NCI-H82 (cell line): ENCODE measurements around the gene FSIP1.

Experiments used
- DNase-seq: peaks from one replicate; lab custom pipeline; 2025; lab: John Stamatoyannopoulos, UW

FSIP1 gene

DNA sequence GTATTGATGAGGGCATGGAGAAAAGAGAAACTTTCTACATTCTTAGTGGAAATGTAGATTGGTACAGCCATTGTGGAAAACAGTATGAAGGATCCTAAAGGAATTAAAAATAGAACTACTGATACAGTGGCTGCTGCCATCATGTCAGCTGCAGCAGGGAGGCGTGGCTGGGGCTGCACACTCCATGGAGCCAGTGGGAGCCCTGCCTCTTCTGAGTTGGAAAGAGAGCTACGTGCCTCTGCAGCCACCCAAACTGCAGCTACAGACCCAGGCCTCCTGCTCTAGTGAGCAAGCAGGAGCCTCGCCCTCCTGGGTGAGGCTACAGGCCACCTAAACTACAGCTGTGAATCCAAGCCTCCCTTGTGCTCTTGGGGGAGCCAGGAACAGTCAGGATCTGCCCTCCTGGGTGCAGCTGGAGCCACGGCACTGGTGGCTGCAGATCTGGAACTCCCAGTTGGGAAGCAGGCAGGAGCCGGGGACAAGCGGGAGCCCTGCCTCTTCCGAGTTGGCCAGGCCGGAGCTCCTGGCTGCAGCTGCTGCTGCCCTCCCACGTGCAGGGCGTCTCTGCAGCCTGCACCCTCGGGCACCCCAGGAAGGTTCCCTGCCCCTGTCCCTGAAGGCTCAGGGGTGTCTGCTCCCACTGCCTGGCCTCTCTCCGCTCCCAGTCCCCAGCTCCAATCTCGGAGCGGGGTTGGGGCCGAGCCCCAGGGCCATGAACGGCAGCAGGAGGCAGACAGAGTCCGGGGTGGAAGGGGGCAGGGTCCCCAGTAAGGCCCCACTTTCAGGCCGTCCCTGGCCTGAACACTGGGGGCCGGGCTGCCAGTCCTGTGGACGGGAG is 137.3 kb downstream of the FSIP1 start:
- no peak for DNase-seq

DNA sequence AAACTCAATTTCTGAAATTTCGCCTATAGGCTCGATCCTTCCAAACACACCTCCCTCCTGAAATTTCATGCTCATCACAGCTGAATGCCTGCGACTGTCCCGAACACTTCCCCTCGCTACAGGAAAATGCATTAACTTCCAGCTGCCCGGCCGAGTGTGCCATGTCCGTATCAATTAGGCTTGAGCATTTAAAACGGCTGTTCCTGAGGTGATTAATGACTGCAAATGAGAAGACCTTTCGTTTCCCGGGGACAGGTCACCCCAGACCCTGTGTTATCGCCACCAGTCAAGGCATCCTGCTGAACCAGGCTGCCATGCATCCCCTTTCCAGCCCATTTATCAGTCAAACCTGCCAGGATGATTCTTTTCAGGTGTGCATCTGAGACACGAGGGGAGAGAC is 138.5 kb downstream of the FSIP1 start:
- no peak for DNase-seq

DNA sequence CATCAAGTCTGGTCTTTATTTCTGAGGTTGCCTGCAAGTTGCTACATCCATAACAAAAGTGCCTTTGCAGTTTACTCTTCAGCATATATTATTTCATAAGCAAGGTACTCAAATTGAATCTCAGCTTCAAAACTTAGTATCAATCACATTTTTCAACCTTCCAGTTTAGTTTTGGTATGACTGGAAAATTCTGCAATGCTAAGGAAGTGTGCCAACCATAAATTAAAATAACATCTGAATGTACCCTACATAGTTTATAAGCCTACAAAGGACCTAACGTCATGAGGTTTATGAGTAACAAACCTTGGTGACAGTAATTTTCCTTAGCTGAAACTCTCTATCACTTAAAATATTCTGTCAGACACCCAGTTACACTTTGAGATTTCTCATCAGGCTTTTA is 138.9 kb downstream of the FSIP1 start:
- DNase-seq, result no peak

DNA sequence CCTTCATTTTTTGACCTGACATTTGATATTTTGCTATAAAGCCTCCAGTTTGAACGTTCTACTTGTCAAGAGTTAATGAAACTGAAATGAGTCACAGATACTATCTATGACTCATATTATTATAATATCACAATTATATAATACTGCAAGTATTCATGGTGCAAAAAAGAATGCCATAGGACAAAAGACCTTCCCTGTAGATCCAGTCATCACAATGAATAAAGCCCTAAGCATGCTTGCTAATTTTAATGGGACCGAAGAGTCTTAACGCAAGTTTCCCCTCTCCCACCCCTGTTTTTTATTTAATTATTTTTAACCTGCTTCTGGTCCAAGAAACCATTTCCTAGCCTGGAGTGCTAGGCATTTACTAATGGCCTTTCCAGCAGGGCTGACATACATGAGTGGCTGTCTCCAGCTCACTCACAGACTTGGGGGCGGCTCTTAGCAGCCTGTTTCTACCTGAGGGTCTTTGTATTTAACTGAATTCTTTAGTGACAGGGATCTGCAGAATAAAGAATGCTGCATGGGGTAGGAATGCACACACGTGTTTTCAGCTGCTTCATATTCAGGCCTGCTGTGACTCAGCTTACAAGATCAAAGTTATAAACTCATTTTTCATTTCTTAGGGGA is 140.5 kb downstream of the FSIP1 start:
- no peak for DNase-seq

DNA sequence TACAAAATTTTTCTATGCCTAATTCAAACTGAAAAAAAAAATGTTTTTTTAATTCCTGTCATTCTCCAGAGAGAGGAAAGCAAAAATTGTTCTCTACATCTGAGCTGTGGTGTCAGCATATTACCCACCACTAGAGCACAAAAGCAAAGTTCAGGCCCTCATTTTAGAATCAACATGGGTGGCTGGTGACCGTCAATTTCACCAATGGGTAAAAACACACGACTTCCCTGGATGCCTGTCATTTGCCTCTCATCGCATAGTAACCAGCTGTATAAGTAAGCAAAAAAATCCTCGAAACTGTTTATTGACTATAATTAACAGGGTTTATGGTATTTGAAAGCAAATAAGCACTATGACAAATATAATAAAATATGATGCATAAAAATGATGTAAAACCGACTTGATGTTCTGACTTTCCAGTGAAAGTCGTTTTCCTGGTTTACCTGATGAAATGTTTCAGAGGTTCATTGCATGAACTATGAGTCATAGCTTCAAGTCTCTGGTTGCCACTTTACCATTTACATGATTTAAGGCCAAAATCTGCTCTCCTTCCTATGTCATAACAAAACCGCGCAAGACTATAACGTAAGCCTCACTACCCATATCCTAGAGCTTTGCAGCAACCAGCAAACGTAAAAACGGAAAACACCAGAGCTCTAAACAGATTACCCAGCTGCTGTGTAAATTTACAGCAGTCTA is 141.3 kb downstream of the FSIP1 start:
- DNase-seq, result no peak

DNA sequence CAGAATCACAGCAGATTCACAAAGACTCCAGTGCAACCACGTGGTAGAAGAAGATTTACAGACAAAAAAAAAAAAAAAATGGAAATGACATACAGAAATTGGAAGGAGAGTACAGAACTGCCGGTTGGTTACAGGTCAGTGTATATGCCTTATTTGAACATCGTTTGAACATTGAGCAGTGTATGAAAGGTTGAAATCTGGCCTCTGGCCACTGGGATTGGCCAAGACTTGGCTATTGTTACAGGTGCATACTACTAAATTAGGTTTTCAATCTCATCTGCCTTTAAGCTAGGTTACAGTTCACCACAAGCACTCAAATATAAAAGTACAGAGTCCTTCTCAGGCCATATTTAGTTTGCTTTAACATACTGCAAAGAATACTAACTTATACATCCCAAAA is 142.0 kb downstream of the FSIP1 start:
- no peak for DNase-seq

DNA sequence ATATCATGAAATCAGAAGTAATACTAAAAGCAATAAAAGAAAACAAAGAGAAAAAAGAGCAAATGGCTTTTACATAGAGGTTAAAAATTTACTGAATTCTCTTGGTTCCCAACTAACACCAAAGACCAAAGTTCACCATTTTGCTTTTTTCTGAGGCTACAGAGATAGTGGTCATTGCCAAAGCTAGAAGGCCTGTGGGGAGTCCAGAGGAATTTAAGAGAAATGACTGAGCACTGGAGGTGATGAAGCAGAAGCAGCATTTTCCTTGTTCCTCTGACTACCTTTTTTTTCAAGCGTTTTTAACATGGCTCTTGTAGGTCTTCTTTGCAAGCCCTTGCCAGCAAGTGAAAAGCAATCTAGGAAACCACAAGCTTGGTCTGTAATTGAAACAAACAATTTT is 143.6 kb downstream of the FSIP1 start:
- no peak for DNase-seq

DNA sequence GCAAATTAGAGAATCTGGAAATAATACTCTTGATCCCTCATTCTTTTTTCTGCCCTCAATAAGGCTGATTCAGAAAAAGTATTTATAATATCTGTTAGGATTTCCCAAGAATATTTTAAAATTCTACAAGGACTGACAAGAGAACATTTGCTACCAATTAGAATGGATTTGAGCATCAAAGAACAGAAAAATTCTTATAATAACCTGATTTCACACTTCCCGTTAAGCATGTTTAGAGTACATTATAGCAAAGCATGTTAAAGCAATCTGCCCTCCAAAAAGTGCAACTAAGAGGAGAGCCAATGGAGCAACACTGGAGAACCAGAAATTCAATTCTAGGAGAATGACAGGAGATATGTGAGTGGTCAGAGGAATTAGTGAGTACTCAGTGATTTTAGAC is 144.6 kb downstream of the FSIP1 start:
- no peak for DNase-seq

DNA sequence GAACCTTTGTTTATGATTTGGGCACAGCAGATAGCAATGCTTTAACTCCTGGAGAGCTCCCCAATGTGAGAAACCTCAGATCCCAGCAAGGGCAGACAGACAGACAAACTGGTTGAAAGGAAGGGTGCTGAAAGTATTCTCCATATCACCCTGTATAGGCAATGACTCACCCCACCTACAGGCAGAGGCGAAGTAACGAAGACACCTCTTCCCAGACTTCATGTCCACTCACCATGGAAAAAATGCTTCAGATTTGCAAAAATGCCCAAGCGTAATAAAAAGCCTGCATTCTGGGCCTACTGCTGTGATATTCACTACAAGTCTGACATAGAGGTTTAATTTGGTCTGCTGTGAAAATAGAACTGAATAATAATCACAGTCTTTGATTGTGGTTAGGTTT is 151.3 kb downstream of the FSIP1 start:
- no peak for DNase-seq

DNA sequence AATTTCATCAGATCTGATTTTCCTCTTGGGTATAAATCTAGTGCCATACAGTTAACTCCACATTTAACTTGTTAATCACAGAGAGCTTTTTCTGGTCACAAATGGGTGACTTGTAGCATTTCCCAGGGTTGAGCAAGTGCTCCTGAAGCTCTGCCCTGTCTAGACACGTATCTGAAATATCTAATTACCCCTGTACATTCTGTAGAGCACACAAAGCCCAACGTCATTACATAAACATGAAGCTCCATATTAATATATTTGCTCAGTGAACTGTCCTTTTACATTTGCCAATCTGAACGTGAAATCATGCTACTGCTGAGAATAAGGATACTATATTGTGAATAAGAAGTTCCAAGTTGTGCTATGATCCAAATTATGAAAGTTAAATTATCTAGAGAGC is 152.7 kb downstream of the FSIP1 start:
- DNase-seq, result no peak

DNA sequence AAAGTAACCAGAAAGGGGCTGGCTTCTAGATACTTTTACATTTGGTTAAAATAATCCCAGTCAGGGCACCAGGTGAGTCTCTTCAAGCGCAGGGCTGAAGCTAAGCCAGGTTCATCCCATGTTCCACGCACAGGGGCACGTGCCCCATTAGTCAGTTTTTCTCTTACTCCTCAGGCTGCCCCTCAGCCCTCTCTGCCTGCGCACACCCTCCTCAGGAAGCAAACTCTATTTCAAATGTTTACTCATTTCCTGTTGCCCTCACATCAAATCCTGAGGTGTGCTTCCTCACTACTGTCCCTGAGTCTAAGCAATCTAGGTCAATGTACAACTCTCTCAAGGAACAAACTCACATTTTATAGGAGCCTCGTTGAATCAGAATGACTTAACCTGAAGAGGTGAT is 153.3 kb downstream of the FSIP1 start:
- no peak for DNase-seq

DNA sequence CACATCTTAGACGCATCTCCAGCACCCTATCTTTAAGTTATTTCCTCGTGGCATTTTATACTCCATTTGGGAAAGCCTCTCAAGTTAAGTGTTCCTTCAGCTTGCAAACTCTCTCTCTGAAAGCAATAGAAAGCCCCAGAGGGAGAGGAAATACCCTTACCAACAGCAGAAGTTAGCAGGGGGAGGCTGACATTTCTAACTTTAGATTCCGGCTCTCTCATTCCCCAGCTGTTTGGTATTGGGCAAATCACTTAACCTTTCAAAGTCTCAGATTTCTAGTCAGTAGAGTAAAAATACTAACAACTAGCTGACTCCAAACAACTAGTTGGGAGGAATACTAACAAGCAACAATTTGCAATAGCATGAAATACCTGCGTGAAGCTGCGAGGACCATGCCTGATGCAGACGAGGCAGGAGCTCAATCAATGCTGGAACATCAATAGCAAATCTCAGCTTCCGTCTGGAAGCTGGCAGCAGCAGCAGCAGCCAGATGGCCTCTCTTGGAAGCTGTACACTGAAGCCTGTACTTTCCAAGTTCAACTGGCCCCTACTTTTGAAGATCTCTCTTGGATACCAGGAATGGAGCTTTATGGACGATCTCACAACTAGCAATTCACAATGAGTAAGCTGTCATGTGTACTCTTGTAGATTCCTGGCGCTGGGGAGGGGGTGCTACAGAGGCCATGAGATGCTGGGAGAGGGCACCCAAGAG is 153.9 kb downstream of the FSIP1 start:
- DNase-seq, result no peak

DNA sequence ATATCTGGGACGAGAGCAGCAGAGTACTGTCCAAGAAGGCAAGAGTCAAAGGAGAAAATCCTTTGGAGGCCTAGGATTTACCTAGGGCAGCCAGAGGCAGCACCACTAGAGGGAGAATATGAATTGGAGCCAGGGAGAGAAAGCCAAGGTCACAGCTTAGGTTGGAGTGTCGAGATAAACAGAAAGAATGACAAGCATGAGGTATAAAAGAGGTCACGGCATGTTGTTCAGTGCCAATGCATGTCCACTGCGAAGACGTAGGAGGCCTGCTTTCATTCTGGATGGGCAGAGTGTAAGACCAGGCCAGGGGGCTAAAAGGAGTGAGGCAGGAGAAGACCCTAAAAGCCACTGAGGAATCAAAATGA is 154.5 kb downstream of the FSIP1 start:
- no peak for DNase-seq

DNA sequence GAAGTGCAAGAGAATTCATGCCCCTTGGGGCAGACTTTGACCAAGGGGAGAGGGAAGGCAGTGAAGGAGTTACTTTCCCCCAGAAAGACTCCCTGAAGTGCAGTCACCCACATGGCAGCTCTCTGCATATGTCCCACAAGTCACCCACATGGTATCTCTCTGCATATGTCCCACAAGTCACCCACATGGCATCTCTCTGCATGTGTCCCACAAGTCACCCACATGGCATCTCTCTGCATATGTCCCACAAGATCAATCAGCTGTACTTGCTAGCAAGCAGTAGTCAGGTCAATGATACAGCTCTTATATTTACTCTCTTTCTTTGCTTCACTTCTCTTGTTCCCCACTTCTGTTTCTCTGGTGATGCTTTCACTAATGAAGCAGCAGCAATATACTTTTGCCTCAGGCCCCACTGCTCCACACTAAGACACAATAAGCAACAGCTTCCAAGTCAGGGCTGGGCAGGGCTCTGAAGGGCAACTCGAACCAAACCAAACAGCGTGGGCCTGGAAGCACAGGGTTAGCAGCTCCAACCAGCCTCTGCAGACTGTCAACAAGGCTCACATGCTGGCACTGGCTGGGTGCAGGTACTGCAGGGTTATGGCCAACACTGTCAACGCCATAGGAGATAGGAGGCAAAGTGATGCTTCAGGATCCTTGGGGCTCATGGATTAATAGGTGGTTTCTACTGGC is 155.0 kb downstream of the FSIP1 start:
- no peak for DNase-seq

DNA sequence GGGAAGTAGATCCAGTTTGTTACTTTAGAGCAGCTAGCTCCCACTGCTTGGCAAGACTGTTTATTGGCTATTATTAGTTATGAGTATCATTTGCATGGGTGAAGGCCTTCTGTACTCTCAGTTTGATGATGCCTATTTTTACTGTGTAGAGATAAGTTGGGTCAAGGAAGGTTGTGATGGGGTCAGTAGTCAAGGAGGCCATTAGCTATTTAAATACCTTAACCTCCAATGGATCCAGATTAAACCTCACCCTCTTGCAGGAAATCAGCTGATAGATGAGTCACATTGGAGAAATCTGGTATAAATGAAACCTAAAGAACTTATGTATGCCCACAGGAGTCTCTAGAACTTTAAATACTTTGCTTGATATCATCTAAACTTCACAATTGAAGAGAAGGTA is 156.8 kb downstream of the FSIP1 start:
- DNase-seq, result no peak

DNA sequence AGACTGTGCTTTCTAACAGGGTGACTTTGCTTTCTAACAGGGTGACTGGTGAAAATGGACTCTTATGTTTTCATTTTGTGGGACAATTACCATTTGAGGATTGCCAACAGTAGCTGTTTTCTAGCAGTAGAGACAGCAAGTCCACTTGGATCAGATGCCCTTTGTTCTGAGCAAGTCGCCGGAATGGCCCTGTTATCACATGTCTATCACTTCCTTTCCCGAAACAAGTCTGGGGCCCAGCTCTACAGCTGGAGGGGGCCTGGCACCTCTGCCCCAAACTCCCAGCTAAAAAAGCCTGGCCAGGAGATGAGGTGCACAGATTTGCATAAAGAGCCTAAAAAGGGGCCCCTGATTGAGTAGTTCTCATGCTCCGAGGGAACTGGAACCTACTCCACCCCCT is 157.2 kb downstream of the FSIP1 start:
- no peak for DNase-seq

DNA sequence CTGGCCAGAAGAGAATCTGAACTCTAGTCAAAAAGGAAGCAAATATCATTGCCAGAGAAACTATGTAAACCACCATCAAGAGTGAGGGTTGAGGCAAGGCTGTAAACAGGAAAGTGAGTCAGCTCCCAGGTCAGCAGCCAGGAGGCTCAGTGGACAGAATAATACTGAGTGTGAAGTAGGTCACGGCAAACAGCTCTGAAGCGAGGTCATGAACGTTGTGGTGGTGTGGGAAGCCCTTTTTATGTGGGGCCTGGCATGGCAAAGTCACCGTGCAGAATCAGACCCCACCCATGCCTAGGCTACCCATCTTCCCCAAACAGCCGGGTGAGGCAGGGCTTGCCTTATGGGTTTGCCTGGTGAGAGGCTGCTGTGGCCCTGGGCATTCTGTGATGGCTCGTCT is 157.8 kb downstream of the FSIP1 start:
- no peak for DNase-seq

DNA sequence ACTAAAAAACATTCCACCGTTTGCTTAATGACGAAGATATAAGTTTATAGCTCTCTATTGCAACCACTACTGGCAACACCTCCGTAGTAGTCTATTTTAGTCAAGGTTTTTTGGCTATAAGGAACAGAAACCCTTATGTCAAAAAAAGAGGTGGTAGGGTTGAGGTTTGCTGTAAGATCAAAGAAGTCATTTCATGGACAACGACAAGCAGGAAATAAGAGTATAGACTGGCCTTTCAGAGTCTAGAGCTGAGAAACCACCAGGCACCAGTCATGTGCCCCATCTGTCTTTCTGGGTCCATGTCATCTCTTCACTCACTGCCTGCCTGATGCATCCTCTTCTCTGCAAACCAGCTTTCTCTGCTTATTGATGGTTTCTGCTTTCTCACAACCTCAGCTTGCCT is 159.1 kb downstream of the FSIP1 start:
- no peak for DNase-seq

DNA sequence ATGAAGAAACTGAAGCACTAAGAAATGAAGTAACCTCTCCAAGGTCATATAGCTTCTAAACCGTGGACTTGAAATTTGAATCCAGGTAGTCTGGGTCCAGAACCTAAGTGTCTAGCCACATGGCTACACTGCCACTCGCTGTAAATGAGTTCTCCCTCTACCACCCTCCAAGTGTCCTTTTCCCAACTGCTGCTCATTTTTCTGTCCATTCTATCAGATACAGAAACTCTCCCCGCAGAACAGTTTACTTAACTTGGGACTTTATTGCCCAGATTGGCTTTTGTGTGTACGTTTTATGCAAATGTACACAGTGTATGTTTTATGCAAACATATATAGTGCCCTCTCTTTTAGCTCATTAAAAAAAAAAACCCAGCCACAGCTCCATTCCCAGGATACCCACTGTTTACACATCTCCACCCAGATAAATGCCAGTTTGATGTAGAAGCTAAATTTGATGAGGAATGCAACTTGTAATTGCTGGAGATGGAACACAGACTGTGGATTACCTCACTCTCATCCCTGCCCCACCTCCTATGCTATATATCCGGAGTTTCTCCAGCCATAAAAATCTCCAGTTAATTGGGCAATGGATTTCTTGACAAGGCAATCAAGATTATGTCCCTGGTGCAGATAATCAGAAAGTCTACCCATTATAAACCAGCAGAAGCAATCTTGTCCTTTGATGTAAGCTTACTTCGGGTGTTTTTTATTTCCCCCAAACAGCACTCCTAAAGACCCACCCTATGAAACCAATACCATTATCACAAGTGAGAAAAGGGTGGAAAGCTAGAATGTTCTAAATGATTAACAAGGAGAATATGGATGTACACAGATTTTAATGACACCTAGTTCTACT is 159.8 kb downstream of the FSIP1 start:
- DNase-seq, result no peak

DNA sequence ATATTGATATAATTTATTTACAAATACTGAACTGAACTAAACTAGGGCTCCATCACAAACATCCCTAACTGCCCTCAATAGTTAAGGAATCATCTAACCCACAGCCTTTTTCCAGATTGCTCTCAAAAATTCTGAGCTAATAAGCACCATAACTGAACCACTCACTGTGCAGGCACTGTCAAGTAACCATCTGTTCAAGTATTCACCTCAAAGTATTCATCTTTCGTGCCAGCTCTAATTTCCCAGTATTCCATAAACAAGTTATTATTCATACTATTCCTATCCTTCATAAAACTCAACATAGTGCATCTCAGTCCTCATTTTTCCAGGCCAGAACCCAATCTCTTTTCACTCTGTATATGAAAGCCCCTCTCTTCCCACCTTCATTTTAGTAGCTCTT is 160.7 kb downstream of the FSIP1 start:
- no peak for DNase-seq

DNA sequence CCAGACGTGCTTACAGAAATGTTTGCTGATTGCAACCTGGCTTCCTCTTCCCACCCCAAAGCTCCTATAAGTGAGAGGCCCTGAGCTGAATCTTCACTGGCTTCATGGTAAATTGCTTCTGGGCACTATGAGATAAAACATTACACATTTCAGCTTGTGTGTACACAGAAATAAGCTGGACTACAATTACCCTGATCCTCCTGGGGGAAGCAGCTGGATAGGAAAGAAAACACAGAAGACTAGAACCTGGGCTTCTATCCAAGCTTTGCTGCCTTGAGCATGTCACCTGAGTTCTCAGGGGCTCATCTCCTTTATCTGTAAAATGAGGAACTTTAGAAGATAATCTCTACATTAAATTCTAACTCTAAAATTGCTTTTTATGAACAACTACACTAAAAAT is 161.4 kb downstream of the FSIP1 start:
- peak; percentile 8 for DNase-seq
